ENCODE data around the gene SLC11A1. TPM values are rescaled to one million over a fixed set of nuclear protein-coding genes. Genes with fewer than 3 reads are reported as not detected.
A peak's percentile ranks its signal among the peaks of the same experiment; 100 is the strongest.

Gene SLC11A1
- polyA plus RNA-seq, 3 donors = 0.87 to 1.6 (median 0.99) TPM

DNA sequence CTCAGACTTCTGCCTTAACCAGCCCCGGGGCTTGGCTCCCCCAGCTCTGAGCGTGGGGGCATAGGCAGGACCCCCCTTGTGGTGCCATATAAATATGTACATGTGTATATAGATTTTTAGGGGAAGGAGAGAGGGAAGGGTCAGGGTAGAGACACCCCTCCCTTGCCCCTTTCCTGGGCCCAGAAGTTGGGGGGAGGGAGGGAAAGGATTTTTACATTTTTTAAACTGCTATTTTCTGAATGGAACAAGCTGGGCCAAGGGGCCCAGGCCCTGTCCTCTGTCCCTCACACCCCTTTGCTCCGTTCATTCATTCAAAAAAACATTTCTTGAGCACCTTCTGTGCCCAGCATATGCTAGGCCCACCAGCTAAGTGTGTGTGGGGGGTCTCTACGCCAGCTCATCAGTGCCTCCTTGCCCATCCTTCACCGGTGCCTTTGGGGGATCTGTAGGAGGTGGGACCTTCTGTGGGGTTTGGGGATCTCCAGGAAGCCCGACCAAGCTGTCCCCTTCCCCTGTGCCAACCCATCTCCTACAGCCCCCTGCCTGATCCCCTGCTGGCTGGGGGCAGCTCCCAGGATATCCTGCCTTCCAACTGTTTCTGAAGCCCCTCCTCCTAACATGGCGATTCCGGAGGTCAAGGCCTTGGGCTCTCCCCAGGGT is 23.1 kb downstream of the SLC11A1 start:
- DNase-seq = no peak

- no peak for DNase-seq
Measured at GRCh38 chr2:218405746-218406208, 23.7 kb downstream of the SLC11A1 start.

DNA sequence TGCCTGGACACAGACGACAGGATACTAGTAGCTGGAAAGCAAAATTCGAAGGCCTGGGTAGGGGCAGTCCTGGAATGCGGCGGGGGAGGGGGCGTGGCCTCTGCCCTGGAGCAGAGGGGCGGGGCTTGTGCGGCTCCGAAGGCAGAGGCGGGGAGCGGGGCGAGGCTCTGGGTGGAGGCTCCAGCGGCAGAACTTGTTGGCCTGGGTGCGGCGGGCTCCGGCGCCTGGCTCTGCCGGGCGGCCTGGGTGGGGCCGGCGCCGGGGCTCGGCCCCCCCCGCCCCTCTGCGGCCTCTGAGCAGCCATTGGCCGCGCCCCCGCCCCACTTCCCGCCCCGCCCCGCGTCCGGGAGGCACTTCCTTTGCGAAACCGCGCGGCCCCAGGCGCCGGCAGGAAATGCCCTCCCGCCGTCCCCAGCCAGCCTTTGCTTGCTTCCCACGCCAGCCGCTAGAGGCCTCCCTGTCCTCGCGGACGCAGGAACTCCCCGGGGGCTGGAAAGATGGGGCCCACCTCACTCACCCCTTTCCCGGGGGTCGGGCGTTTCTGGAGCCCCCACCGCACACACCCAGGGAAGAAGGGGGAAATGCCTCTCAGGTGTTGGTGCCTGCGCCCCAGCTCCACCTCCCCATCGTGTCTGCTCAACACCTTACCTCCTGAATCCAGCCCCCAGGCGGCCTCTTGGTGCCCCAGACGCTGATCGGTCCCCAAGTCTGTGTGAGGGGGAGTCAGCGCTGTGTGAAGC is 24.3 kb downstream of the SLC11A1 start:
- DNase-seq = peak; percentile 95

DNA sequence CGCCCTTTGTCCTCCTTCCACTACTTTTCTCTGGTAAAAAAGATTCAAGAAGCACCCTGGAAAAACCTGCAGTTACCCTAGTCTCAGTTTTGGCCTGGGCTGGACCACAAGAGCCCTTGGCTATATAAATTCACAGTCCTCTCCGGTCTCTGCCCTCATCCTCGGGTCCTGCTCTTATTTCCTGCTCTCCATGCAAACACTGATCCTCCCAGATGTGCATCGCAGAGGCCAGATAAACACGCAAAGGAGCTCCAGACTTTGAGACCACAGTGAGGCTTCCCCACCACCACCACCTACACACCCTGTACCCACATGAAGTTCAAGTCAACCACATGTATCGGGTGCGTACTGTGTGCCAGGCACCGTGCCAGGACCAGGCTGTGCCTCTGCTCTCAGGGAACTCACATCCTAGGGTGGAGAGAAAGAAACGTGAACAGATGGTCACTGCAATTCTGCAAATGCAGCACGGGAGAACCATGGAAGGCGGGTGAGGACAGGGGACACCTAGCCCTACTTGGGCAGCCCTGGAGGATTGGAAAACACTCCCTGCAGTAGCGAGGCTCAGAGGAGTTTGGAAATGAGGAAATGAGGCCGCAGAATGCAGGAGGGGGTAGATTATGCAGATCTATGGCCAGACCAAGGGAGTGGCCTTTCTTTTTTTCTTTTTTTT is 25.0 kb downstream of the SLC11A1 start:
- no peak for DNase-seq

DNA sequence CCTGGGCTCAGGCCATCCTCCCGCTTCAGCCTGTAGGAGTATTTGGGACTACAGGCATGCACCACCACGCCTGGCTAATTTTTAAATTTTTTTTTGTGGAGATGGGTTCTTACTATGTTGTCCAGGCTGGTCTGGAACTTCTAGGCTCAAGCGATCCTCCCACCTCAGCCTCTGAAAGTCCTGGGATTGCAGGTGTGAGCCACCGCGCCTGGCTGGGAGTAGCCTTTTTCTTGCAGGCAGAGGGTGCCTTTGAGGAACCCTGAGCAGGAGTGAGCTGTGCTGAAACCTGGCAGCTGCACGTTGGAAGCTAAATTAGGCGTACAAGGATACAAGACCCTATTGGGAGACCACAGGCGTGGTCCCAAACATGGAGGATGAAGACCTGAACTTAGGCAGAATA is 25.6 kb downstream of the SLC11A1 start:
- DNase-seq = no peak

DNA sequence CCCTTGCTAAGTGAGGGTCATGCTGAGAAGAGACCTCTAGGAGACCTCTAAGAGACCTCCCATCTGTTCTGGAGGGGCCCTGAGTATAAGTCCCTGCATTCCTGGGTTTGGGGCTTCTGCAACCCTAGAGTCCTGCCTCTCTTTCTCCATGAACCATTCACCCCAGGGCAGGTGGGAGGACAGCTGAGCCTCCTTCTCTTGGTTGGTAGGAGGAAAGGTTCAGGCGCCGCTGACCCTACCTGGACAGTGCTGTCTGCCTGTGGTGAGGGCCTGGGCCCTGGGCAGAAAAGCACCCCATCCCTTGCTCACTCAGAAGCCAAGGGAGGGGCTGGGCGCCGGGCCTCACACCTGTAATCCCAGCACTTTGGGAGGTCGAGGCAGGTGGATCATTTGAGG is 36.2 kb downstream of the SLC11A1 start:
- DNase-seq = no peak

DNA sequence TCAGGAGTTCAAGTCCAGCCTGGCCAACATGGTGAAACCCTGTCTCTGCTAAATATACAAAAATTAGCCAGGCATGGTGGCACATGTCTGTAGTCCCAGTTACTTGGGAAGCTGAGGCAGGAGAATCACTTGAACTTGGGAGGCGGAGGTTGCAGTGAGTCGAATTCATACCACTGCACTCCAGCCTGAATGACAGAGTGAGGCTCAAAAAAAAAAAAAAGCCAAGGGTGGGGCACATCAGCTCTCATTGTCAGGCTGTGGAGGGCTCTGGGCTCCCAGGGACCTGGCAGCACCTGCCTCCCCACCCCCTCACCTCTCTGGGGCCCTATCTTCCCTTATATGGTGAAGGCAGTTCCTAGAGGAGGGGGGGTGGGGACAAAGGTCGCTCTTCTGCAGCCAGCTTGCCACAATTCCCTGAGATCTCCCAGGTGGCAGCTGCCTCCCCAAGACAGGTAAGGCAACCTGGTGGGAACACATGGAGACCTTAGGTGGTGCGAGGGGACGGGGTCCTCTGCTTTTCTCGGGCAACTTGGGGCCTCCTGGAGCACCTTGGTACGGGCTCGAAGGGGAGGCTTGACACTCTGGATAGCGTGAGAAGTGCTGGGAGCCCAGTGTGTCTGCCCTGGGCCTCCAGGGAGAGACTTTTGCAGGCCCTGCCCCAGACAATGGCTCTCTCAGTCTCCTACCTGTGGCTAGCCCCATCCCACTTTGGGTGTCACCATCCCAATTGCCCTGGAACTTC is 36.8 kb downstream of the SLC11A1 start, which contains the start of gene VIL1:
Gene VIL1, plus strand, starts transcription at position 407 of the 742 bp plus-strand sequence. CDS start 4,656 bp downstream, outside the sequence.
- no peak for DNase-seq

- no peak for DNase-seq
Measured at GRCh38 chr2:218419630-218420216, 37.6 kb downstream of the SLC11A1 start.

DNA sequence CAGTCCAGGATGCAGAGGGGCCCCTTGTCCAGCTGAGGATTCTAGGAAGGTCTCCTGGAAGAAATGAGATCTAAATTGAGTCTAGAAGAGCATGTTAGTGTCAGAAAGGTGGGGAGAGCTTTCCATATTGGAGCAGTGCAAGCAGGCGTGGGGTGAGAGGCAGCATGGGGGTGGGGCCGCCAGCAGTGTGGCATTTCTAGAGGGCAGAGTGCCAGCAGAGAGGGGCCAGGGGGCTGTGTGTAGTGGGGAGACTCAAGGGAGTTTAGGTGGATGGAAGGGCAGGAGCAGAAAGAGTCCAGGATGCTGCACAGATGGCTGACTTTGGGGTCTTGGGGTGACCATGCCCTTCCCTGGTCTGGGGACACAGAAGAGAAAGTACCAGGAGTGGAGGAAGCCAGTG is 39.0 kb downstream of the SLC11A1 start:
- DNase-seq = no peak

- DNase-seq = no peak
Measured at GRCh38 chr2:218422403-218423086, 40.5 kb downstream of the SLC11A1 start.

GRCh38 chr2:218423584-218423983 is 41.5 kb downstream of the SLC11A1 start:
- DNase-seq = no peak

GRCh38 chr2:218425531-218425930 is 43.5 kb downstream of the SLC11A1 start:
- DNase-seq = no peak

DNA sequence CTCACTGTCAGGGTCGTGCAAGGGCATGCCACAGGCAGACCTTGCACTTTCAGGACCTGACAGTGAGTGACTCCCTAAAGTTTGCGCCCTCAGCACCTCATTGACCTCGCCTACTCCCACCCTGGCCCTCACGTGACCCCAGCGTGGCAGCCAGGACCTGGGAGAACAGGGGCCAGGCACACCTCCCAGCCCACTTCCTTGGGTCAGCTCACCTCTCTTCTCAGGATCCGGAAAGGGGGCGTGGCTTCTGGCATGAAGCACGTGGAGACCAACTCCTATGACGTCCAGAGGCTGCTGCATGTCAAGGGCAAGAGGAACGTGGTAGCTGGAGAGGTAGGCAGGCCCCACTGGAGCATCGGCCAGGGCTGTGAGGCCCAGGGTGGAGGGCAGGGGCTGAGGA is 45.7 kb downstream of the SLC11A1 start:
- DNase-seq = no peak

GRCh38 chr2:218428846-218429558 is 46.9 kb downstream of the SLC11A1 start:
- no peak for DNase-seq

DNA sequence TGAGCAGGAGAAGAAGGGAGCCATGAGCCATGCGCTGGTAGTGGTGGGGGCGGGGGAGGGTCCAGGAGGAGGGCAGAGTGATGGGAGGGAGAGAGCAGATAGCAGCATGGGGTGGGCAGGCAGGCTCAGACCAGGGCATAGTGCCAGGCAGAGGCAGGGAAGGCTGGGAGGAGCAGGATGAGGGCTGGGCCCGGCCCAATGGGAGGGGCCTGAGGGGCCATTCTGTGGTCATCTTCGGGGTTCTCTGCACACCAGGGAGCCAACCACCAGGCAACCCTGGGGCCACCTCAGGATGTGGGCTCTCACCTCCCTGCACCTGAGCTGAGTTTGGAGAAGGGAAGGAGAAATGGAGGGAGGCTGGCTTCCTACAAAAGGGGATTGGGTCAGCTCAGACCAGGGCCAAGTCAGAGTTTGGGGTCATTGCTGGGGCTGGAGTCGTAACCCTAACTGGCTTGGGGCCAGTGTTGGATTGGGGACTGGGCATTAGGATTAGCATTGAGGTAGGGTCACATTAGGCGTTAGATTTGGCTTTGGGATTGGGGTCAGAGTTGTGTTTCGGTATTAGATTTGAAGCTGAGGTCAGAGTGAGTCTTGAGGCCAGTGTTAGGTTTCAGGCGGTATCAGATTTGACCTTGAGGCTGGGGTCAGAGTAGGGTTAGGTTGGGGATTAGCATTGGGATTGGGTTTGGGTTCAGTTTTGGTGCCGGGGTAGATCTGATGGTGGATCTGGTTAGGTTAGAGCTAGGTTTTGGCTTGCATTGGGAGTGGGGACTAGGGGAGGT is 48.0 kb downstream of the SLC11A1 start:
- DNase-seq = no peak

- DNase-seq = no peak
Measured at GRCh38 chr2:218430721-218431120, 48.6 kb downstream of the SLC11A1 start.

- DNase-seq = no peak
Measured at GRCh38 chr2:218431878-218432277, 49.8 kb downstream of the SLC11A1 start.

DNA sequence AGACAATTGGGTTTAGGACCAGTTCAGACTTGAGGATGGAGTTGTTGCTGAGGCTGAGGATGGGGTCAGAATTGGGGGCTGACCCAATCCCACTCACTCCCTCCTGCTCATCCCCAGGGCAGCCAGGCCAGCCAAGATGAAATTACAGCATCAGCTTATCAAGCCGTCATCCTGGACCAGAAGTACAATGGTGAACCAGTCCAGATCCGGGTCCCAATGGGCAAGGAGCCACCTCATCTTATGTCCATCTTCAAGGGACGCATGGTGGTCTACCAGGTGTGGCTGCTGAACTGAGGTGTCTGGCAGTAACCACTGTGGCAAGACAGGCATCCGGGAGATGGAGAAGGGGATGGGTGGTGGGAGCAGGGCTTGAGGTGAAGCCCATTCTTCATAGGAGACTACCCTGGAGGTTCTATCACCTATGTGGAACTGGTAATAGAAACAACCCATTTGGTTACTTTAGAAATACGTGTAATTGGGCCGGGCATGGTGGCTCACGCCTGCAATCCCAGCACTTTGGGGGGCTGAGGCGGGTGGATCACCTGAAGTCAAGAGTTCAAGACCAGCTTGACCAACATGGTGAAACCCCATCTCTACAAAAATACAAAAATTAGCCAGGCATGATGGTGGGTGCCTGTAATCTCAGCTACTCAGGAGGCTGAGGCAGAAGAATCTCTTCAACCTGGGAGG is 50.7 kb downstream of the SLC11A1 start:
- DNase-seq = no peak

DNA sequence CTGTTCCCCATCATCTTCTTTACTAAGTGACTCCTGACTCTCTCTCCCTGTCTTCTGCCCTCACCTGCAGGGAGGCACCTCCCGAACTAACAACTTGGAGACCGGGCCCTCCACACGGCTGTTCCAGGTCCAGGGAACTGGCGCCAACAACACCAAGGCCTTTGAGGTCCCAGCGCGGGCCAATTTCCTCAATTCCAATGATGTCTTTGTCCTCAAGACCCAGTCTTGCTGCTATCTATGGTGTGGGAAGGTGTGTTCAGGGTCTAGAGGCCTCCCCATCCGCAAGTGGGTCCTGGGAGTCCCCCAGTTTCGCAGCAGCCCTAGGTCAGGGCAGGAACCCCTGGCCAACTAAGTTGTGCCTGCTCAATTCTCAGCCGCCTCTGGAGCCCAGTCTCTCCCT is 52.4 kb downstream of the SLC11A1 start:
- no peak for DNase-seq
